HG03103 (cell line): Measurements from ENCODE around the gene TECPR1.
"Not testable (repeated sequence)": the region's sequence is repeated elsewhere in the genome, so short reads cannot be mapped to it uniquely, and the experiment has no call there.

ENCODE experiments used
- ATAC-seq: cut with Tn5 transposase; IDR thresholded peaks from one replicate; pipeline ENCODE4 v1.9.1; 2021; ENCODE audit warnings: low read depth; ENCODE audit not compliant: unreplicated experiment

TECPR1 gene

GRCh38 chr7:98229991-98230745 is 21.9 kb downstream of the TECPR1 start:
- no peak for ATAC-seq

- ATAC-seq, result no peak
Observed at GRCh38 chr7:98229441-98229840, 22.6 kb downstream of the TECPR1 start.

GRCh38 chr7:98228801-98229200 is 23.2 kb downstream of the TECPR1 start:
- no peak for ATAC-seq

GRCh38 chr7:98227939-98228338 is 24.1 kb downstream of the TECPR1 start:
- no peak for ATAC-seq

GRCh38 chr7:98225913-98226614 is 26.0 kb downstream of the TECPR1 start:
- no peak for ATAC-seq

GRCh38 chr7:98224701-98225181 is 27.3 kb downstream of the TECPR1 start:
- ATAC-seq, result no peak

GRCh38 chr7:98223898-98224700 is 27.9 kb downstream of the TECPR1 start:
- ATAC-seq, result no peak

GRCh38 chr7:98223351-98223897 is 28.6 kb downstream of the TECPR1 start:
- no peak for ATAC-seq

GRCh38 chr7:98222533-98223195 is 29.4 kb downstream of the TECPR1 start:
- no peak for ATAC-seq

- no peak for ATAC-seq
Observed at GRCh38 chr7:98221611-98222532, 30.2 kb downstream of the TECPR1 start.

- ATAC-seq, result not testable (repeated sequence)
Observed at GRCh38 chr7:98219382-98219781, 32.6 kb downstream of the TECPR1 start.

- no peak for ATAC-seq
Observed at GRCh38 chr7:98217623-98218582, 34.1 kb downstream of the TECPR1 start.

- no peak for ATAC-seq
Observed at GRCh38 chr7:98216941-98217622, 35.0 kb downstream of the TECPR1 start.

- no peak for ATAC-seq
Observed at GRCh38 chr7:98215561-98216495, 36.2 kb downstream of the TECPR1 start.

- ATAC-seq, result no peak
Observed at GRCh38 chr7:98214811-98215321, 37.2 kb downstream of the TECPR1 start.
